HG02571 (cell line): ENCODE results near the gene LAMB3.

Experiments used
- ATAC-seq: cut with Tn5 transposase; IDR thresholded peaks from one replicate; pipeline ENCODE4 v1.9.1; 2021; ENCODE audit warnings: mild to moderate bottlenecking, moderate library complexity; ENCODE audit not compliant: unreplicated experiment

LAMB3 gene

GRCh38 chr1:209634005-209634737 is 18.1 kb downstream of the LAMB3 start:
- ATAC-seq: no peak

DNA sequence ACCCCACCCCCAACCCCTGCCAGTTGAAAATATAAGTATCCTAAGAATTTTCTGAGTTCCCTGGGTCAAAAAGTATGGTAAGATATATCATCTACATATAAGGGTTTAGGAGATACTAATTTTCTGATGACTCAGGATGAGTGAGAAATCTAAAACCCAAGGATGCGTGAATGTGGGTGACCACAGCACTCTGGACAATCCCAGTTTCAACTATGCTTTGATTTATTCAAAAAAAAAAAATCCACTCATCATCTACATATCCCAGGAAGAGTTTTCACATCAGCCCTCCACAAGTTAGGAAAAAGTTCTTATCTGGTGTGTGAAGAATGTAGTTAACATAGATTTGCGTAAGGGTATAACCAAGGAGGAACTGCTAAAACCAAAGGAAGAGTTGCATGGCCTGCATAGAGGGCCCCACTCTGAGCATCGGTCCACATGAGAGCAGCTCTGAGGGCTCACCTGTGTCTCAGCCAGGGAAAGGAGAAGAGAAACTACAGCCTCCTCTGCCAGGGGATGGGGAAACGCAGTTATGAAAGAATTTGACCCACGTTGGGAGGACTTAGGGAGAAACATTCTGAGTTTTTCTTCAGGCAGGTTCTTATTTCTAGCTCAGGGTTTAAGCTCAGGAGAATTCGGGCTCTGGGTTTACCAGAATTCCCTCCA is 18.8 kb downstream of the LAMB3 start:
- ATAC-seq: no peak

GRCh38 chr1:209630383-209631225 is 21.6 kb downstream of the LAMB3 start:
- no peak for ATAC-seq

GRCh38 chr1:209629621-209630382 is 22.4 kb downstream of the LAMB3 start:
- no peak for ATAC-seq

- no peak for ATAC-seq
These were observed 23.5 kb downstream of the LAMB3 start for GRCh38 chr1:209628618-209629299.

- peak; percentile 67 for ATAC-seq
These were observed 24.5 kb downstream of the LAMB3 start for GRCh38 chr1:209627732-209628196.

DNA sequence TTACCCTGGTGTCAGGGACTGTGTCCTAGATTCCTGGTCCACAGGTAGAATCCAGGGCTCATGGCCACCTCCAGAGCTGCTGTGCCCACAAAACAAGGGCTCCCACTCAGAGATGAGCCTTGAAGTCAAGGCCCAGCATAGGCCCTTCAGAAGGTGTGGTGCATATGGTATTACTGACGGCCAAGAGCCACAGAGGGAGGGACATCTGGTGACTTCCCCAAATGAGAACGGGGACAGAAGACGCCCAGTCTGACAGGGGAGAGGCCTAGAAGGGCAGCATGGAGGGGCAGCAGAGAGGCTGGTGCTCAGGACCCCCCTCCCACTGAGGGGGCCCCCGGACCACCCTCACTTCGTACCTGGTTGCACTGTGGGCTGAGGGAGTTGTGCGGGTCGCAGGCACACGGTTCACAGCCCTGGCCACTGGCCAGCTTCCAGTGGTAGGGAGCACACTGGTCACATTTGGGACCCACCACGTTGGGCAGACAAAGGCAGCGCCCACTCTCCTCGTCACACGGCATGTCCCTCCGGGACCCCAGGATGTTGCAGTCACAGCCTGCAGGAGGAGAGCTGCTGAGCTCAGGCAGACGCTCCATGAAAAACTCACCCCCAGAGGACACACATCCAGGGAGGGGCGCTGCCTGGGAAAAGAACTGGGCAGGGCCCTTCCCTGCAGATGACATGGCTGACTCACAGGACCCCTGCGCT is 25.0 kb downstream of the LAMB3 start:
- no peak for ATAC-seq

- no peak for ATAC-seq
These were observed 25.7 kb downstream of the LAMB3 start for GRCh38 chr1:209626346-209627026.

GRCh38 chr1:209625791-209626285 is 26.4 kb downstream of the LAMB3 start:
- no peak for ATAC-seq

GRCh38 chr1:209624558-209625549 is 27.4 kb downstream of the LAMB3 start:
- no peak for ATAC-seq

DNA sequence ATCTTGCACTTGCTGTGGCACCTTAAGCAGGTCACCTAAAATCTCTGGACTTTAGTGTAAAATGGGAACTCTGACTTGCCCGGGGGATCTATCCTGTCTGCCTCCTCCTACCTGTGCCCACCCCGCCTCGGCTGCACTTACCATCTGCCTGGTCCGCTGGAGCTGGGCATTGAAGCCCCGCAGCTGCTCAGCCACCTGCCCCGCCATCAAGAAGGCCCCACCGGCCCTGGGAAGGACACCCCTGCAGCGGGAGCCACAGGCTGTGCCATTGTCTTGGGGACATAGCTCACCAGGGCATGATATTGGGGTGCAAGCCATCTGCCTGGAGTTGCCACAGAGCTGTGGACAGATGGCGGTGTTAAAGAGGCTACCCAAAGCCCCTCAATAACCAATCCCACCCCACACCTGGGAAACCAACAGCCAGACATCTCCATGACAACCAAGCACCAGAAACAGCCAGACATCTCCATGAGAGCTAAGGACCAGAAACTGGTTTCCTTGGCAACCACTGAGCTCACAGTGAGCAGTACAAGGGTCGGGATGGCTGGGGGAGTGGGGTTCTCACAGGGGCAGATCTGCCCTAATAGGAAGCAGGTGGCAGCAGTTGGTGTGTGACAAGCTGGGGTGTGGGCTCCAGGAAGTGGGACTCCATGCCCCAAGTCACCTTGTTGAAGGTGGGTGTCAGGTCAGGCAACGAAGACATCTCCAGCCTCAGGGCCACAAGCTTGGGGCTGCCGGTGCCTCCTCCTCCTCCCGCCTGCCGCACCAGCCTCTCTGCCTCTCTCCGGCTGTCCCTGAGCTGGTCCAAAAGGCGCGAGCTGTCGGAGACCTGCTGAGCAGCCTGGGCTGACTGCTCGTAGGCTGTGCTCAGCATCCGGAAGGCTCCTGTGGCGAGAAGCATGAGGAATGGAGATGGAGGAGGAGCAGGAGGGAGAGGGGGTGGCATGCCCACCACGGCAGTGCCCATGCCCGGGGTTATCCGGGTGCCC is 29.1 kb downstream of the LAMB3 start:
- no peak for ATAC-seq

DNA sequence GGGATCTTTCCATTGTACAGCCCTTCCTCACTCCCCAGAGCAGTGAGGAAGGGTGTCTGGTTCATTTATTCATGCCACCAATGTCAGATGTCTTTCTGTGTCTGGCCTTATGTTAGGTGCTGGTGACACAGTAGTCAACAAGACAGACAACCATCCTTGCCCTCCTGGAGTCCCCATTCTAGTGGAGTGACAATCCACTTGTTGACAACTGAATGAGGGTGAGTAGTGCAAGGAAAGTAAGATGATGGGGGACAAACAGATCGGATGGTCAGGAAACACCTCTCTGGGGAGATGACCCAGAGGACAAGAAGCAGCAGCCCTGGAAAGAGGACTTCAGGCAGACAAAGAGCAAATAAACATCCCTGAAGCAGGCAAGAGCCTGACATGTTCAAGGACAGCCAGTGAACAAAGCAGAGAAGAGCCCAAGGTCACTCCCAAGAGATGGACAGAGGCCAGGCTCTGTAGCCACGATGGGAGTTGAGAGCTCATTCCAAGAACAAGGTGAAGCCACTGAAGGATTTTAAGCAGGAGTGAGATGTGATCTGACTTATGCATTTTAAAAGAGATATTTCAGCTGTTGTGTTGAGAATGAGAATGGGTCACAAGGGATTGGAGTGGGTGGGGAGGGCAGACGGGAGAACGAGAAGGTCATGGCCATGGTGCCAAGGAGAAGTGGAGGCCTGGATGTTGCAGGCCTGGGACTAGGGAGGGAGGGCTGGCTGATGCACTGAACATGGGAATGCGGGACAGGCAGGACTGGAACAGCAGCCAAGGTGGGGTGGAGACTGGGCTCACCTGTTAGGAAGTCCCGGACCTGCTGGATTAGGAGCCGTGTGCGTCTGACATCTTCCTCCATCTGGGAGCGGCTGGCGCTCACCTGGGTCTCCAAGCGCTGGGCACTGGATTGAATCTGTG is 30.2 kb downstream of the LAMB3 start:
- ATAC-seq: no peak

DNA sequence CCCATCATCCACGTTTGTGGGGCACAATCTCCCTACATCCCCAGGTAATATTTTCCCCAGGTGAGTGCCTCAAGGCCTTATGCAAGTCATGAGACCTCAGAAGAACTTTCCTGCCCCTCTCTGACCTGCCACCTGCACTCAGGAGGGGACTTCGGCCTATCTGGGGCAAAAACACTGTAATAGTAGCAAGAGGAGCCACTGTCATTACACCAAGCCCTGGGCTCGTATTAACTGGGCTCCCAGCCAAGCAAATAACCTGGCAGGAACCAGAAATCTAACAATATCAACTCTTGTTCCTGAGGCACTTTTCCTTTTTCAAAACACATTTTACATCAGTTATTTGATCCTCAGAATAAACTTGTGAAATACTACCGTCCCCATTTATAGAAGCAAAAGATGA is 30.9 kb downstream of the LAMB3 start:
- no peak for ATAC-seq

DNA sequence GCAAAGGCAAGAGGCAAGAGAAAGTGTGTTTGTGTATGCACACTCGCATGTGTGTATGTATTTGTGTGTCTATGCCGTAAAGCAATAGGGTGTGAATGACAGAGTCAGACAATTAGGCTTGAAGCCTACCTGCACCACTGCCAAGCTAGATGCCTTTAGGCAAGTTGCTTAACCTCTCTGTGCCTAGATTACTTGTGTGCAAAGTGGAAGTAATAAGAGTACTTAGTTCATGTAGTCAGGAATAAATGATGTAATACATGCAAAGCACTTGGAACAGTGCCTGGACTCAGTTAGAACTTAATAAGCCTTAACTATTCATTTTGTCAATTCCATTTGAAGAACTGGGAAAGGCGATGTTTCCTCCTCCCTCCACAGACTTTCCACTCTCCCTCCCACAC is 31.7 kb downstream of the LAMB3 start:
- ATAC-seq: no peak

DNA sequence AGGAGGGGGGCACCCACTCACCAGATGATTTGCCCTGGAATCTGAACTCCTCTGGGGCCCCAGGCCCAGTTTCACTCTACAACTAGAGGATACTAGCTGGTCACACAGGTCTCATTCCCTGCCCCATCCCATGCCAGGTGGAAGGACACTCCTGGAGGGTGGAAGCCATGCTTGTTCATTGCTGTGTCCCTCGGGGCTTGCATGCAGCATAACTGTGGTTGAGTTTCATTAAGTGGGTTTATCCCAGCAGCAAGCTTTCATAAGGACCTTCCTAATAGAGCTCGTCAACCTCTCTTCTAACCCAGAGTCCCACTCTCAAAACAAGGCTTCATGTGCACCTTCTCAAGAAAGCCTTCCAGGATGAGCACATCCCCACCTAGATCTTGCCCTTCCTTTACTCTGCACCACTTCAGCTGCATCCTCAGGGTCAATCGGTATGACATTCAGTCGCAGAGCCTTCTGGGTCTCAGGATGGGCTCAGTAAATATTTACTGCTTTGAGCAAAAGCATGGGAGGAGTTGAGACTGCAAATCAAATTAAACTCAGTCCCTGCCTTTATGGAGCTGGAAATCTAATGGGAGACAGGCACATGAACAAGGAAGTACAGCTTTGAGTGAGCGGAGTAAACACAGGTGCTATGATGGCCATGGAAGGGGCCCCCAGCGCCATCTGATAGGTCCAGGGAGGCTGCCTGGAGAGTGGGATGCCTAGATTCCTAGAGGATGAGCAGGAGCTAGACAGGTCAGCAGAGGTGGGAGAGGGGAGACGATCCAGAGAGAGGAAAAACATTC is 32.3 kb downstream of the LAMB3 start:
- ATAC-seq: no peak
